ENCODE data around the gene CDCP2.

- TF ChIP-seq, protein P1, sequence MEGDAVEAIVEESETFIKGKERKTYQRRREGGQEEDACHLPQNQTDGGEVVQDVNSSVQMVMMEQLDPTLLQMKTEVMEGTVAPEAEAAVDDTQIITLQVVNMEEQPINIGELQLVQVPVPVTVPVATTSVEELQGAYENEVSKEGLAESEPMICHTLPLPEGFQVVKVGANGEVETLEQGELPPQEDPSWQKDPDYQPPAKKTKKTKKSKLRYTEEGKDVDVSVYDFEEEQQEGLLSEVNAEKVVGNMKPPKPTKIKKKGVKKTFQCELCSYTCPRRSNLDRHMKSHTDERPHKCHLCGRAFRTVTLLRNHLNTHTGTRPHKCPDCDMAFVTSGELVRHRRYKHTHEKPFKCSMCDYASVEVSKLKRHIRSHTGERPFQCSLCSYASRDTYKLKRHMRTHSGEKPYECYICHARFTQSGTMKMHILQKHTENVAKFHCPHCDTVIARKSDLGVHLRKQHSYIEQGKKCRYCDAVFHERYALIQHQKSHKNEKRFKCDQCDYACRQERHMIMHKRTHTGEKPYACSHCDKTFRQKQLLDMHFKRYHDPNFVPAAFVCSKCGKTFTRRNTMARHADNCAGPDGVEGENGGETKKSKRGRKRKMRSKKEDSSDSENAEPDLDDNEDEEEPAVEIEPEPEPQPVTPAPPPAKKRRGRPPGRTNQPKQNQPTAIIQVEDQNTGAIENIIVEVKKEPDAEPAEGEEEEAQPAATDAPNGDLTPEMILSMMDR (conservative IDR thresholded peaks at IDR 0.05 in 1 of 2, IDR thresholded peaks at IDR 0.05 in 1 of 2; ENCODE audit: extremely low read depth in 1 of 2, insufficient read depth in 1 of 2, low read depth in 1 of 2, low read length in 2 of 2), result no peak
- TF ChIP-seq EZH2 (IDR thresholded peaks at IDR 0.05; ENCODE audit: borderline replicate concordance, low read length), result no peak
Measured at GRCh38 chr1:54139711-54140110, 13.1 kb downstream of the CDCP2 start.
